Pancreas (tissue), 10 donors: ENCODE results near the gene WSCD2. TPM values are rescaled to one million over a fixed set of nuclear protein-coding genes. Genes with fewer than 3 reads are reported as not detected.

Experiments
- ATAC-seq, 4 donors: fragments of 200-7000 bp; cut with Tn5 transposase; one replicate each; pipeline versions ENCODE4 v1.8.0 to v1.9.1; 2020; ENCODE audit warnings: mild to moderate bottlenecking in 4 of 4, moderate library complexity in 4 of 4
- DNase-seq, 6 donors: peaks; one replicate each; pipeline ENCODE4 v3.0.0-alpha.2; 2020
- FAIRE-seq: peaks from 2 replicates; lab custom pipeline; 2012; peaks lifted over from hg19 to GRCh38; lab: Jason Lieb, UNC
- H3K27ac ChIP-seq, 4 donors: fragments of 200-600 bp; sonication (generic); 1 replicate in 3 of 4; 2 replicates in 1 of 4; pipeline versions ENCODE4 v1.5.0 to v1.8.0; 2020
- H3K27me3 ChIP-seq, 4 donors: fragments of 200-600 bp; one replicate each; pipeline ENCODE4 v1.8.0; 2021
- H3K36me3 ChIP-seq, 3 donors: fragments of 200-600 bp; sonication (generic) in 1 of 3; one replicate each; pipeline versions ENCODE4 v1.5.0 to v1.8.0; 2020 to 2021
- H3K4me1 ChIP-seq, 3 donors: fragments of 200-600 bp; one replicate each; pipeline ENCODE4 v1.8.0; 2021
- H3K4me3 ChIP-seq, 4 donors: fragments of 200-600 bp; sonication (generic) in 2 of 4; one replicate each; pipeline versions ENCODE4 v1.5.0 to v1.8.0; 2020 to 2021
- H3K9me3 ChIP-seq, 4 donors: fragments of 200-600 bp; one replicate each; pipeline ENCODE4 v1.8.0; 2021
- WGBS, 2 donors: extraction: QIAGEN DNeasy Blood & Tissue Kit; methylation state at CpG; one replicate each; pipeline ENCODE4 v1.1.7; 2013; 5-methylcytosine and 5-hydroxymethylcytosine counted together
- intact Hi-C, 3 donors: fragments of 100-400 bp; cut with DNase I; formaldehyde crosslinking; loops; one replicate each; pipeline versions ENCODE4 v1.11.1 to v1.14.2; 2022
- polyA plus RNA-seq, 2 donors: library from polyadenylated mRNA; stranded (reverse); fragments of 200-250 nt; gene quantifications; one replicate each; pipeline ENCODE4 v1.2.3, GENCODE V29; 2013
- total RNA-seq, 6 donors: library from RNA; stranded (reverse); fragmentation: NEBNext Ultra II Directional in 4 of 6; extraction: Animal tissue kit (Norgen Biotek cat#: 25700) in 4 of 6; gene quantifications; one replicate each; pipeline versions ENCODE4 v1.2.1 to v1.2.4, GENCODE V29; 2021 to 2023
- TF ChIP-seq, protein P1 (sequence below), 4 donors: fragments of 200-600 bp; sonication (generic) in 3 of 4; IDR thresholded peaks; one replicate each; pipeline versions ENCODE4 v1.5.0 to v1.8.0; 2021; ENCODE audit warnings: antibody characterized with exemption in 4 of 4
- donor health status: healthy with polysubstance abuse.
- donor health status: DM: no; HTN: no; CAD: no; lungs with moderate emphysema.
- donor health status: DM: no; HTN: no; CAD: no.
- donor health status: control.
- donor health status: control.
- donor health status: Bipolar disorder and iron deficiency.
- donor health status: DM: yes; HTN: yes; CAD: no.
- donor health status: DM: no; HTN: no; CAD: no.
- donor health status: DM: no; HTN: no; CAD: no.
- donor health status: DM: yes; HTN: yes; CAD: no.

WSCD2 gene
- total and polyA plus RNA-seq, 8 donors: 0.14 to 5.8 (median 1.1) TPM; not detected in 1

DNA sequence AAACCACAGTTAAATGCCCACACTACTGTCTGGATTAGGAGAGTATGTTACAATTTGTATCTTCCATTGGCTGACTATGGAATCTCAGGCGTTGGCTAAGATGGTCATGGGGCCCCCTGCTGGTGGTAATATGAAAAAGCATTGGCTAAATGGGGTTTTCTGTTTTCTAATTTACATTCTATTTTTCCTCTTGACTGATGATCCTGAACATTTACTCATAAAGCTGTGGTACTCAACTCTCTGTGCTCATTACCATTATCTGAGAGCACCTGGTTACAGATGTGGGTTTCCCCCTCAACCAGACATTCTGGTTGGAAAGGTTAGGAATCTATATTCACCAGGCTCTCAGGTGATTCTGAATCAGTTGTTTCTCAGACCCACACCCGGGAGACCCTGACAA, 64.8 kb downstream of the WSCD2 start:
- intact Hi-C loops: no loop called here
- H3K4me3 ChIP-seq: no peak overlapping the region
- FAIRE-seq: no peak
- DNase-seq: peak in 1 of 6 donors; percentile 10
- no peaks in the 10 kb centered on the region for H3K36me3 ChIP-seq
- peak in 2 of 4 donors; percentile 45 to 54 for ATAC-seq
- H3K27ac ChIP-seq: no peak overlapping the region
- H3K4me1 ChIP-seq: no peaks in the 10 kb centered on the region
- no peaks in the 10 kb centered on the region for H3K27me3 ChIP-seq
- H3K9me3 ChIP-seq: no peaks in the 10 kb centered on the region
- WGBS, 2 donors: 10 to 11% methylated on average over 2 of the region's 2 CpGs
- TF ChIP-seq, protein P1, sequence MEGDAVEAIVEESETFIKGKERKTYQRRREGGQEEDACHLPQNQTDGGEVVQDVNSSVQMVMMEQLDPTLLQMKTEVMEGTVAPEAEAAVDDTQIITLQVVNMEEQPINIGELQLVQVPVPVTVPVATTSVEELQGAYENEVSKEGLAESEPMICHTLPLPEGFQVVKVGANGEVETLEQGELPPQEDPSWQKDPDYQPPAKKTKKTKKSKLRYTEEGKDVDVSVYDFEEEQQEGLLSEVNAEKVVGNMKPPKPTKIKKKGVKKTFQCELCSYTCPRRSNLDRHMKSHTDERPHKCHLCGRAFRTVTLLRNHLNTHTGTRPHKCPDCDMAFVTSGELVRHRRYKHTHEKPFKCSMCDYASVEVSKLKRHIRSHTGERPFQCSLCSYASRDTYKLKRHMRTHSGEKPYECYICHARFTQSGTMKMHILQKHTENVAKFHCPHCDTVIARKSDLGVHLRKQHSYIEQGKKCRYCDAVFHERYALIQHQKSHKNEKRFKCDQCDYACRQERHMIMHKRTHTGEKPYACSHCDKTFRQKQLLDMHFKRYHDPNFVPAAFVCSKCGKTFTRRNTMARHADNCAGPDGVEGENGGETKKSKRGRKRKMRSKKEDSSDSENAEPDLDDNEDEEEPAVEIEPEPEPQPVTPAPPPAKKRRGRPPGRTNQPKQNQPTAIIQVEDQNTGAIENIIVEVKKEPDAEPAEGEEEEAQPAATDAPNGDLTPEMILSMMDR (IDR thresholded peaks at IDR 0.05): peak; percentile 36 to 68 (median 48)

DNA sequence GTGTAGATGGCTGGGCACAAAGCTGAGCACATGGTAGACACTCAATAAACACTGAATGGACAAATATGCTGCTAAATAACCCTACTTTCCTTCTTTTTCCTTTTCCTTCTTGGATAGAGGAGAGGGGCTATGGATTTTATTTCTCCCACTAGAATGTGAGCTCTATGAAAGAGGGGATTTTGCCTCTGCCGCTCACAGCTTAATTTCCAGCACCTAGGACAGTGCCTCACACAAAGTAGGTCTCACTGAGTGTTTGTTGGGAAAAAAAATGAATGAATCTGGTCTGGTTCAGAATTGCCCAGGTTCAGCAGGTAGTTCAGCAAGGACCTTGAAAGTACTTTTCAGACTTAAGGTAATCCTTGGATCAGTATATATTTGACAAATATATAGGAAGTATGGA, 65.5 kb downstream of the WSCD2 start:
- ATAC-seq: no peak
- Histone ChIP-seq H3K4me1 (no peaks in the 10 kb centered on the region), H3K27me3 (no peaks in the 10 kb centered on the region), H3K36me3 (no peaks in the 10 kb centered on the region), H3K4me3 (no peak overlapping the region), H3K27ac (no peak overlapping the region), H3K9me3 (no peaks in the 10 kb centered on the region)
- DNase-seq: no peak
- FAIRE-seq: no peak
- intact Hi-C loops: no loop called here
- TF ChIP-seq, protein P1 (IDR thresholded peaks at IDR 0.05): no peak
- WGBS, 2 donors: 61 to 73% methylated on average over 1 of the region's 1 CpG

DNA sequence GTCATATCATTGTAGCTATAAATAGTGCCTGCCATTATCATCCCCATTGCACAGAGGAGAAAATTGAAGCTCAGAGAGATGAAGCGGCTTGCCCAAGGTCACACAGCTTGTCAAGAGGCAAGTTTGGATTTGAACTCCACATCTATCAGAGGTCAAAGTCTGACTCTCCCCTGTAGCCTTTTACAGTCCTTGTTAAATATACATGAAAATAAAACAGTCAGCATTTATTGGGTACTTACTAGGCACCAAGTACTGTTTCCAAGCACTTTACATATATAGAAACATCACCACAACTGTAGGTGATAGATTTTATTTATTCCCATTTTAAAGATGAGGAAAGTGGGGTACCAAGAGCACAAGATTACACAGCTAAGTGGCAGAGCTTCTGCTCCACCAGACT, 67.2 kb downstream of the WSCD2 start:
- FAIRE-seq (no peak), DNase-seq (no peak), ATAC-seq (no peak)
- TF ChIP-seq, protein P1 (IDR thresholded peaks at IDR 0.05): no peak
- WGBS, 2 donors: 53 to 79% methylated on average over 1 of the region's 1 CpG
- H3K4me1 ChIP-seq: no peaks in the 10 kb centered on the region
- H3K27ac ChIP-seq: no peak overlapping the region
- no peaks in the 10 kb centered on the region for H3K27me3 ChIP-seq
- intact Hi-C loops: no loop called here
- no peaks in the 10 kb centered on the region for H3K36me3 ChIP-seq
- no peaks in the 10 kb centered on the region for H3K9me3 ChIP-seq
- H3K4me3 ChIP-seq: no peak overlapping the region

DNA sequence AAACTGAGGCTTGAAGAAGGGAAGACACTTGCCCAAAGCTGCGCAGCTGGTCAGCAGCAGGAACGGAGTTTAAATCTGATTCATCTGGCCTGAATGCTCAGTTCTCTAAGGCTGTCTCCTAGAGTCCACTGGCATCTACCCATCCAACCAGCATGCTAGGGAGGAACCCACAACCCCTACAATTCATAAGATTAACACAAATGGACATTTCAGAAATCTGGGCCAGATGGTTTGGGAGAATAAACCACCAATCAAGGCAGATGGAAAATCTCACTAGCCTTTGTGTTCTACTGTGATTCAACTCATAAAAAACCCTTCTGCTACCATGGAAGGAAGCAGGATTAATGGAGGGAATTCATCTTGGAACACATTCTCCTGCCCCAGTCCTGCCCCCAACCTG, 67.8 kb downstream of the WSCD2 start:
- FAIRE-seq: no peak
- no peak for DNase-seq
- intact Hi-C loops: no loop called here
- Histone ChIP-seq H3K27me3 (no peaks in the 10 kb centered on the region), H3K27ac (no peak overlapping the region), H3K36me3 (no peaks in the 10 kb centered on the region), H3K4me3 (no peak overlapping the region), H3K9me3 (no peaks in the 10 kb centered on the region), H3K4me1 (no peaks in the 10 kb centered on the region)
- ATAC-seq: no peak
- 90% methylated on average over 2 of the region's 2 CpGs for WGBS, 2 donors
- TF ChIP-seq, protein P1 (IDR thresholded peaks at IDR 0.05): no peak

DNA sequence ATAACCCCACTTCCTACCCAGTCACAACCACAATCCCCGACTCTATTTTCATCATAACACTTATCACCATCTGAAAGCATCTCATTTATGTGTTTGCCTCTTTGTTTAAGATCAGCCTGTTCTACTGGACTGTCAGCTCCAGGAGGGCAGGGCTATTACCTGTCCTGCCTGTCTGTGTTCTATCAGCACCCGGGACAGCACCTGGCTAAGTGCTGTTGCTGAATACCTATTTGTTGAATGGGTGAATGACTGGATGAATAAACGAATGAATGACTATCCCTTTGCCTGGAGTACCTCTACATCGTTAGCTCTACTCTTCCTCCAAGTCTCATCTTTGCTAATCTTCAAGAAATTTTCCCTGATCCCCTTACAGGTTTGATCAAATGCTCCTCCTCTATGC, 69.0 kb downstream of the WSCD2 start:
- no peaks in the 10 kb centered on the region for H3K36me3 ChIP-seq
- H3K4me3 ChIP-seq: no peak overlapping the region
- TF ChIP-seq, protein P1 (IDR thresholded peaks at IDR 0.05): no peak
- intact Hi-C loops: no loop called here
- FAIRE-seq (no peak), DNase-seq (no peak), ATAC-seq (no peak)
- no peak overlapping the region for H3K27ac ChIP-seq
- H3K4me1 ChIP-seq: no peaks in the 10 kb centered on the region
- no peaks in the 10 kb centered on the region for H3K9me3 ChIP-seq
- H3K27me3 ChIP-seq: no peaks in the 10 kb centered on the region
- WGBS, 2 donors: 34 to 41% methylated on average over 4 of the region's 4 CpGs
